ENCODE results near the gene AMPH. TPM values are rescaled to one million over a fixed set of nuclear protein-coding genes. Genes with fewer than 3 reads are reported as not detected.

The AMPH gene
- total and polyA plus RNA-seq, 4 donors: 0.18 to 6.6 (median 3.6) TPM

GRCh38 chr7:38594949-38595348 lies 36.2 kb downstream of the AMPH start:
- DNase-seq (no peak), ATAC-seq (ENCODE audit: insufficient read depth, low FRiP score) (no peak)
- WGBS, 2 donors: 63 to 65% methylated on average over 4 of the region's 4 CpGs
- no peak overlapping the region for H3K27ac ChIP-seq (ENCODE audit: low read depth in 1 of 2, low read length in 1 of 2)
- H3K27me3 ChIP-seq (ENCODE audit: control insufficient read depth in 3 of 3, insufficient read depth in 3 of 3, low read length in 2 of 3): no peaks in the 10 kb centered on the region
- H3K4me1 ChIP-seq (ENCODE audit: control insufficient read depth in 5 of 5, insufficient read depth in 5 of 5, low read length in 5 of 5): no peaks in the 10 kb centered on the region
- no peaks in the 10 kb centered on the region for H3K36me3 ChIP-seq (ENCODE audit: control insufficient read depth in 4 of 4, insufficient read depth in 4 of 4, low read length in 4 of 4)
- H3K9me3 ChIP-seq (ENCODE audit: control insufficient read depth in 4 of 4, insufficient read depth in 3 of 4, low read length in 3 of 4): no peaks in the 10 kb centered on the region
- TF ChIP-seq CTCF (IDR thresholded peaks at IDR 0.05; ENCODE audit: control extremely low read depth, extremely low read depth): no peak
- H3K9ac ChIP-seq (ENCODE audit: insufficient read depth in 1 of 2, low read length in 2 of 2): no peak overlapping the region
- H3K4me3 ChIP-seq: no peak overlapping the region

GRCh38 chr7:38592737-38593288 lies 38.4 kb downstream of the AMPH start:
- DNase-seq: no peak
- no peak for TF ChIP-seq CTCF (IDR thresholded peaks at IDR 0.05; ENCODE audit: control extremely low read depth, extremely low read depth)
- Histone ChIP-seq H3K36me3 (ENCODE audit: control insufficient read depth in 4 of 4, insufficient read depth in 4 of 4, low read length in 4 of 4) (no peaks in the 10 kb centered on the region), H3K4me1 (ENCODE audit: control insufficient read depth in 5 of 5, insufficient read depth in 5 of 5, low read length in 5 of 5) (no peaks in the 10 kb centered on the region), H3K27me3 (ENCODE audit: control insufficient read depth in 3 of 3, insufficient read depth in 3 of 3, low read length in 2 of 3) (no peaks in the 10 kb centered on the region), H3K27ac (ENCODE audit: low read depth in 1 of 2, low read length in 1 of 2) (no peak overlapping the region), H3K9ac (ENCODE audit: insufficient read depth in 1 of 2, low read length in 2 of 2) (no peak overlapping the region), H3K9me3 (ENCODE audit: control insufficient read depth in 4 of 4, insufficient read depth in 3 of 4, low read length in 3 of 4) (peaks cover 0 to 1% (median 0%) of the 10 kb centered on the region in 4 donors), H3K4me3 (no peak overlapping the region)
- 80 to 93% methylated on average over 2 of the region's 2 CpGs for WGBS, 2 donors
- no peak for ATAC-seq (ENCODE audit: insufficient read depth, low FRiP score)

GRCh38 chr7:38585572-38586354 lies 45.4 kb downstream of the AMPH start:
- 46 to 71% methylated on average over 6 of the region's 6 CpGs for WGBS, 2 donors
- ATAC-seq (ENCODE audit: insufficient read depth, low FRiP score): no peak

More at GRCh38 chr7:38585572-38586354, 45.4 kb downstream of the AMPH start:
- peaks cover 0 to 14% (median 0%) of the 10 kb centered on the region in 5 donors for H3K4me1 ChIP-seq (ENCODE audit: control insufficient read depth in 5 of 5, insufficient read depth in 5 of 5, low read length in 5 of 5)
- H3K9ac ChIP-seq (ENCODE audit: insufficient read depth in 1 of 2, low read length in 2 of 2): no peak overlapping the region
- TF ChIP-seq CTCF (IDR thresholded peaks at IDR 0.05; ENCODE audit: control extremely low read depth, extremely low read depth): no peak
- no peak for DNase-seq
- no peaks in the 10 kb centered on the region for H3K27me3 ChIP-seq (ENCODE audit: control insufficient read depth in 3 of 3, insufficient read depth in 3 of 3, low read length in 2 of 3)
- H3K4me3 ChIP-seq: no peak overlapping the region
- peaks cover 0 to 2% (median 0%) of the 10 kb centered on the region in 4 donors for H3K9me3 ChIP-seq (ENCODE audit: control insufficient read depth in 4 of 4, insufficient read depth in 3 of 4, low read length in 3 of 4)
- no peak overlapping the region for H3K27ac ChIP-seq (ENCODE audit: low read depth in 1 of 2, low read length in 1 of 2)
- no peaks in the 10 kb centered on the region for H3K36me3 ChIP-seq (ENCODE audit: control insufficient read depth in 4 of 4, insufficient read depth in 4 of 4, low read length in 4 of 4)

All from lung (tissue), 12 donors.